ENCODE data around the gene CNGA3. TPM values are rescaled to one million over a fixed set of nuclear protein-coding genes. Genes with fewer than 3 reads are reported as not detected.
"Not testable (repeated sequence)": the region's sequence is repeated elsewhere in the genome, so short reads cannot be mapped to it uniquely, and the experiment has no call there.

The CNGA3 gene
- total RNA-seq, 1 experiment from 2014 or later = not detected

GRCh38 chr2:98300141-98300874 lies 45.9 kb upstream of the CNGA3 start:
- no peak overlapping the region for H2AFZ ChIP-seq (ENCODE audit: low read length)

GRCh38 chr2:98301469-98301868 lies 44.8 kb upstream of the CNGA3 start:
- POLR2A ChIA-PET (ENCODE audit: unreplicated experiment) = no interaction called here
- Histone ChIP-seq H3K4me1 (ENCODE audit: insufficient read depth, low read length) (peaks cover under 1% of the 10 kb centered on the region; the same call in 1 of the 2 replicates), H3K36me3 (ENCODE audit: low read depth, low read length) (no peaks in the 10 kb centered on the region), H3K4me3 (ENCODE audit: low read length) (no peak overlapping the region), H3K9ac (ENCODE audit: low read length) (no peak overlapping the region), H3F3A (ENCODE audit: low read length, unreplicated experiment) (no peaks in the 10 kb centered on the region), H4K20me1 (ENCODE audit: low read length) (no peaks in the 10 kb centered on the region), H2AFZ (ENCODE audit: low read length) (no peak overlapping the region), H3K4me2 (ENCODE audit: low read length) (no peak overlapping the region), H3K27me3 (ENCODE audit: low read length) (no peaks in the 10 kb centered on the region), H3K79me2 (ENCODE audit: low read length) (no peaks in the 10 kb centered on the region), H3K27ac (ENCODE audit: low read length) (no peak overlapping the region), H3K9me2 (replicated peaks; ENCODE audit: low read length) (no peaks in the 10 kb centered on the region), H3K9me3 (ENCODE audit: low read length) (no peaks in the 10 kb centered on the region)
- CTCF ChIA-PET = no interaction called here
- TF ChIP-seq CTCF (conservative IDR thresholded peaks at IDR 0.05; ENCODE audit: low read depth, low read length) = no peak
- TF ChIP-seq EZH2phosphoT487 (IDR thresholded peaks at IDR 0.05; ENCODE audit: borderline replicate concordance, low read length) = no peak
- no peak for TF ChIP-seq EZH2 (IDR thresholded peaks at IDR 0.05; ENCODE audit: low read length, unreplicated experiment)
- intact Hi-C loops (cut with micrococcal nuclease) = no loop called here
- no TSS peak for BruUV-seq (replicated peaks)
- DNase-seq = peak; percentile 16
- ATAC-seq = peak; percentile 42; the same call in 1 of the 2 replicates

More at GRCh38 chr2:98300141-98300874, 45.9 kb upstream of the CNGA3 start:
- BruUV-seq (replicated peaks) = no TSS peak
- DNase-seq (no peak), ATAC-seq (no peak)
- H3K4me1 ChIP-seq (ENCODE audit: insufficient read depth, low read length) = peaks cover 11% of the 10 kb centered on the region
- H3F3A ChIP-seq (ENCODE audit: low read length, unreplicated experiment) = no peaks in the 10 kb centered on the region
- H3K9me3 ChIP-seq (ENCODE audit: low read length) = no peaks in the 10 kb centered on the region
- intact Hi-C loops (cut with micrococcal nuclease) = no loop called here
- no peaks in the 10 kb centered on the region for H3K27me3 ChIP-seq (ENCODE audit: low read length)
- H3K4me3 ChIP-seq (ENCODE audit: low read length) = no peak overlapping the region
- H4K20me1 ChIP-seq (ENCODE audit: low read length) = no peaks in the 10 kb centered on the region
- POLR2A ChIA-PET (ENCODE audit: unreplicated experiment) = no interaction called here
- H3K9ac ChIP-seq (ENCODE audit: low read length) = no peak overlapping the region
- H3K36me3 ChIP-seq (ENCODE audit: low read depth, low read length) = no peaks in the 10 kb centered on the region
- H3K27ac ChIP-seq (ENCODE audit: low read length) = no peak overlapping the region
- H3K9me2 ChIP-seq (replicated peaks; ENCODE audit: low read length) = no peaks in the 10 kb centered on the region
- CTCF ChIA-PET = no interaction called here
- H3K79me2 ChIP-seq (ENCODE audit: low read length) = no peaks in the 10 kb centered on the region
- H3K4me2 ChIP-seq (ENCODE audit: low read length) = no peak overlapping the region
- TF ChIP-seq EZH2 (IDR thresholded peaks at IDR 0.05; ENCODE audit: low read length, unreplicated experiment) (no peak), EZH2phosphoT487 (IDR thresholded peaks at IDR 0.05; ENCODE audit: borderline replicate concordance, low read length) (no peak), CTCF (conservative IDR thresholded peaks at IDR 0.05; ENCODE audit: low read depth, low read length) (no peak)

DNA sequence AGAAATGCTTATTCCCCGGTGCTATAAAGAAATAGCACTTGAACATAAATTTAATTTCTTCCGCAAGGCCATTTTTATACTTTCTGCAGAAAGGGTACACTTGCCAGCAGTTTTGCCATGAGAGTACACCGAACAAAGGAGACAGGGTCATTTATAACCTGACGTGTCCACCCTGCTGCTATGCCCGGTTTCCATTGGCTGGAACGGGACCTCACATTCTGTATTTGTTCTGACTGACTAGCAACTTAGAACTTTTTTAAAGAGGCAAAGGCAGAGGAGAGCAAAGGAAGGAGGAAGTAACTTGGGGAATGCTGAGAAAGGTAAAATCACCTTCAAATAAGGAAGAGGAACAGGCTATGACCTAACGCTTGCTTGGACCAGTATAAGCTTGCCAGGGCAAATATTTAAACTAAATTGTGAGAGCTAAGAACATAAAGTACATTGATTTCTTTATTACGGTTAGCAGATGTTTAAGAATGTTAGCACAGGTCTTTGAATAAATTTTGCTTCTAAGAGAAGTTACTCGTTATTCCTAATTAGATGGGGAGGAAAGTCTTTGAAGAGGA lies 39.0 kb upstream of the CNGA3 start:
- CTCF ChIA-PET; H2AFZ ChIP-seq (ENCODE audit: low read length); H3K27me3 ChIP-seq (ENCODE audit: low read length); H3K4me2 ChIP-seq (ENCODE audit: low read length); H3K9me2 ChIP-seq (replicated peaks; ENCODE audit: low read length); H3K4me1 ChIP-seq (ENCODE audit: insufficient read depth, low read length); H3K36me3 ChIP-seq (ENCODE audit: low read depth, low read length); H3K27ac ChIP-seq (ENCODE audit: low read length); H3K4me3 ChIP-seq (ENCODE audit: low read length); H3K9ac ChIP-seq (ENCODE audit: low read length); H4K20me1 ChIP-seq (ENCODE audit: low read length); ATAC-seq; H3K9me3 ChIP-seq (ENCODE audit: low read length); H3K79me2 ChIP-seq (ENCODE audit: low read length); H3F3A ChIP-seq (ENCODE audit: low read length, unreplicated experiment); DNase-seq; BruUV-seq (replicated peaks); intact Hi-C loops (cut with micrococcal nuclease); POLR2A ChIA-PET (ENCODE audit: unreplicated experiment): not testable (repeated sequence)

Measured in PC-3 (cell line).